CD14-positive monocyte (primary cell): Measurements from ENCODE around the gene DNAJB12. TPM values are rescaled to one million over a fixed set of nuclear protein-coding genes. Genes with fewer than 3 reads are reported as not detected.

Experiments used
- DNase-seq, 3 donors: peaks; one replicate each; pipeline ENCODE4 v3.0.0-alpha.2; 2011 to 2022
- H2AFZ ChIP-seq: 2 replicates; pipeline ENCODE4 v1.6.0; 2012; ENCODE audit warnings: mild to moderate bottlenecking, low read depth, low read length, inconsistent platforms; ENCODE audit not compliant: insufficient read depth, poor library complexity, severe bottlenecking
- H3K27ac ChIP-seq, 2 donors: 1 replicate in 1 of 2; 2 replicates in 1 of 2; pipeline ENCODE4 v1.5.1; 2012 to 2013; ENCODE audit warnings: low read length in 2 of 2, control low read depth in 1 of 2, inconsistent platforms in 1 of 2, low read depth in 1 of 2, mild to moderate bottlenecking in 1 of 2
- H3K27me3 ChIP-seq, 2 donors: one replicate each; pipeline versions ENCODE4 v1.6.0 to v1.6.1; 2011 to 2013; ENCODE audit warnings: low read length in 2 of 2; ENCODE audit not compliant: control insufficient read depth in 2 of 2, insufficient read depth in 2 of 2
- H3K36me3 ChIP-seq, 2 donors: replicated peaks in 1 of 2; 1 replicate in 1 of 2; 2 replicates in 1 of 2; pipeline versions ENCODE4 v1.5.1 to v1.6.1; 2012 to 2013; ENCODE audit warnings: low read length in 2 of 2, control low read depth in 1 of 2, inconsistent platforms in 1 of 2, mild to moderate bottlenecking in 1 of 2; ENCODE audit not compliant: insufficient read depth in 2 of 2, control insufficient read depth in 1 of 2
- H3K4me1 ChIP-seq, 2 donors: 1 replicate in 1 of 2; 2 replicates in 1 of 2; pipeline versions ENCODE4 v1.5.1 to v1.6.1; 2012 to 2013; ENCODE audit warnings: low read length in 2 of 2, control low read depth in 1 of 2, inconsistent platforms in 1 of 2, mild to moderate bottlenecking in 1 of 2, moderate library complexity in 1 of 2; ENCODE audit not compliant: insufficient read depth in 2 of 2, control insufficient read depth in 1 of 2
- H3K4me2 ChIP-seq: replicated peaks from 2 replicates; pipeline ENCODE3; 2012; ENCODE audit warnings: low read length, moderate library complexity, mild to moderate bottlenecking; ENCODE audit not compliant: poor library complexity, severe bottlenecking; ENCODE audit errors: extremely low read depth
- H3K4me3 ChIP-seq, 3 experiments: fragments of 200-600 bp in 1 of 3; sonication (generic) in 1 of 3; replicated peaks in 1 of 3; 1 replicate in 2 of 3; 2 replicates in 1 of 3; pipeline ENCODE4 v1.5.1; 2011 to 2013; ENCODE audit warnings: low read length in 3 of 3, mild to moderate bottlenecking in 3 of 3, control low read depth in 2 of 3, low read depth in 2 of 3, inconsistent platforms in 1 of 3, moderate library complexity in 1 of 3
- H3K79me2 ChIP-seq: 2 replicates; pipeline ENCODE4 v1.6.0; 2012; ENCODE audit warnings: mild to moderate bottlenecking, control low read depth, inconsistent platforms, low read length, moderate library complexity; ENCODE audit not compliant: insufficient read depth
- H3K9ac ChIP-seq: 2 replicates; pipeline ENCODE4 v1.6.0; 2017; ENCODE audit warnings: low read length, mild to moderate bottlenecking; ENCODE audit not compliant: insufficient read depth, poor library complexity, severe bottlenecking
- H3K9me3 ChIP-seq, 2 donors: replicated peaks in 1 of 2; 1 replicate in 1 of 2; 2 replicates in 1 of 2; pipeline versions ENCODE4 v1.5.1 to v1.6.1; 2012 to 2013; ENCODE audit warnings: low read length in 2 of 2, control low read depth in 1 of 2; ENCODE audit not compliant: control insufficient read depth in 1 of 2, insufficient read depth in 1 of 2
- H4K20me1 ChIP-seq: 2 replicates; pipeline ENCODE4 v1.6.0; 2012; ENCODE audit warnings: mild to moderate bottlenecking, low read length, control low read depth, moderate library complexity; ENCODE audit not compliant: insufficient read depth
- H3K27ac Mint-ChIP-seq, 7 donors: one replicate each; pipeline ENCODE4 v1.8.0; 2020; ENCODE audit warnings: mild to moderate bottlenecking in 7 of 7, mixed read lengths in 7 of 7, moderate library complexity in 6 of 7, inconsistent platforms in 2 of 7
- H3K27me3 Mint-ChIP-seq, 3 donors: one replicate each; pipeline ENCODE4 v1.8.0; 2021 to 2022; ENCODE audit warnings: low read depth in 3 of 3, mild to moderate bottlenecking in 3 of 3, mixed read lengths in 3 of 3, moderate library complexity in 3 of 3, inconsistent platforms in 1 of 3
- H3K36me3 Mint-ChIP-seq, 2 donors: one replicate each; pipeline ENCODE4 v1.8.0; 2020; ENCODE audit warnings: mixed read lengths in 2 of 2, inconsistent platforms in 1 of 2, mild to moderate bottlenecking in 1 of 2
- H3K4me1 Mint-ChIP-seq: one replicate; pipeline ENCODE4 v1.8.0; 2020; ENCODE audit warnings: mild to moderate bottlenecking, mixed read lengths
- H3K4me3 Mint-ChIP-seq, 2 donors: one replicate each; pipeline ENCODE4 v1.8.0; 2020; ENCODE audit warnings: mild to moderate bottlenecking in 2 of 2, mixed read lengths in 2 of 2, moderate library complexity in 1 of 2
- H3K9me3 Mint-ChIP-seq, 7 donors: one replicate each; pipeline ENCODE4 v1.8.0; 2020 to 2022; ENCODE audit warnings: mixed read lengths in 7 of 7, mild to moderate bottlenecking in 6 of 7, moderate library complexity in 6 of 7, inconsistent platforms in 2 of 7
- WGBS: methylation state at CpG from one replicate; pipeline ENCODE4 v1.1.5; 2013; ENCODE audit warnings: missing lambda C conversion rate; ENCODE audit not compliant: insufficient coverage; 5-methylcytosine and 5-hydroxymethylcytosine counted together
- intact Hi-C, 2 donors: fragments of 100-400 bp; cut with micrococcal nuclease; formaldehyde crosslinking; loops; one replicate each; pipeline versions ENCODE4 v1.15.0 to v1.15.1; 2023
- polyA plus RNA-seq, 3 donors: library from polyadenylated mRNA; depleted of rRNA in 1 of 3; unstranded in 2 of 3; stranded (reverse) in 1 of 3; fragments of 300-500 nt in 2 of 3; fragments of >200 nt in 1 of 3; fragmentation: Illumina TruSeq in 2 of 3; gene quantifications; 1 replicate in 2 of 3; 2 replicates in 1 of 3; pipeline ENCODE4 v1.2.3, GENCODE V29; 2012 to 2021
- TF ChIP-seq, protein P1 (sequence below): fragments of 200-600 bp; IDR thresholded peaks from one replicate; pipeline ENCODE4 v1.8.0; 2022; ENCODE audit warnings: antibody characterized with exemption, mild to moderate bottlenecking

The DNAJB12 gene
- polyA plus RNA-seq, 3 donors = 26.5 to 42.5 (median 37.9) TPM

DNA sequence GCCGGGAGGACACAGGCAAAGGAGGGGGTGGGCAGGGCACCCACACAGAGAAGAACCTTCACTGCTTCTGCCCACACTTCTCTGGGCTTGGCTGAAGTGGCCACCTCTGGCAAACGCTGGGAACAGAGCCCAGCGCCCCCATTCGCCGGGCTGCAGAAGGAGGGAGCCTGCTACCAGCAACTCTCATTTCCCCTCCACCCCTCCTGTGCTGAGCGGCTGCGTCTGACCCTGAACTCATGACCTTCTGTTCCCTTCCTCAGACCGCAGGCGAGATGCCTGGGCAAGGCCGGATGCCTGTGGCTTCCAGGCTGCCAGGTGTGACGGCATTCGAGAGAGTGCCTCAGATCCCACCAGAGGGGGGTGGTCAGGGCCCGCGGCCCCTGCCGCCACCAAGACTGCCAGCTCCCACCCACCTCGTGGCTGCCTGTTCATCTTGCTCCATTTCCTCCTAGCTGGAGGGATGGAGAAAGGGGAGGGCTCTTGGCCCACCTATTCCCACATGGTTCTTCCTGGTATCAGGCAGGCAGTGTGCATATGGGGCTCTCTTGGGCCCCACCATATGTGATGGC, 19.8 kb downstream of the DNAJB12 start:
- intact Hi-C loops = loop anchor here (5.0 to 10.0 kb wide), 5 partner anchors 38 to 200 kb away; partner anchors contain the start of genes ANAPC16 (in 1 of the 2), ASCC1 (in 1 of the 2) and DDIT4 (in 1 of the 2)
- Histone ChIP-seq H3K9ac (peak overlapping the region; percentile 40), H2AFZ (no peak overlapping the region)

DNA sequence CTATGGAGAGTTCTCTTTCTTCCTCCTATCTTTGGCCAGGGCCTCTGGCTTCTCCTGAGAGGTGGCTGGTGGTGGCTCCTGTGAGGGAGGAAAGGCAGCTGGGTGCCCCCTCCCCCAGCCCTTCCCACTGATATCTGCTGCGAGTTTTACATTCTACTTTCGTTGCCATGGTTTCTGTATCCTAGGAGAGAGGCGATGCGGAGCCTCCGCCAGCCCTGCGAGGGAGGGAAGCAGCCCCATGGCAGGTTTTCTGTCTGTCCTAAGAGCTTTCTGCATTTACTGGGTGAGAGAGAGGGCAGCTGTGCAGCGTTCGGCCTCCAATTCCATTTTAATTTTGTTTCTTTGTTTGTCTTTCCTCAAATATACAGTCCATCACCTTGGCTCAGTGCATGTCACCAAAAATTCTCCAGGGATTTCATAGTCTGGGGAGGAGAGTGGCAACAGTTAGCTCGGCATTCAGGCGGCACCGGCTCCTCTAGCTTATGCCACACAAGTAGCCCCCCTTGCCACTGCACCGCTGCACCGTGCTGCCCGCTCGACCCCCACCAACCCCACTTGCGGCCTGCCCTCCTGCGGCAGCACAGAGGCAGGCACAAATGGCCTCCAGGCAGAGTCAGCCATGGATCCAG, 20.4 kb downstream of the DNAJB12 start:
- Histone ChIP-seq H3K27ac (peak overlapping the region; percentile 14 to 64), H3K9me3 (no peaks in the 10 kb centered on the region), H2AFZ (no peak overlapping the region), H3K79me2 (peaks cover 6% of the 10 kb centered on the region), H3K9ac (no peak overlapping the region), H4K20me1 (peaks cover 12% of the 10 kb centered on the region), H3K27me3 (no peaks in the 10 kb centered on the region), H3K4me2 (peak overlapping the region; percentile 36), H3K4me1 (peaks cover 73 to 76% of the 10 kb centered on the region in 2 donors), H3K4me3 (no peak overlapping the region), H3K36me3 (peaks cover 36 to 51% of the 10 kb centered on the region in 2 donors)
- peaks cover 0 to 5% (median 0%) of the 10 kb centered on the region in 3 donors for H3K27me3 Mint-ChIP-seq
- 49% methylated on average over 4 of the region's 17 CpGs for WGBS
- peak in 1 of 3 donors; percentile 17 for DNase-seq
- no peaks in the 10 kb centered on the region for H3K9me3 Mint-ChIP-seq
- TF ChIP-seq, protein P1, sequence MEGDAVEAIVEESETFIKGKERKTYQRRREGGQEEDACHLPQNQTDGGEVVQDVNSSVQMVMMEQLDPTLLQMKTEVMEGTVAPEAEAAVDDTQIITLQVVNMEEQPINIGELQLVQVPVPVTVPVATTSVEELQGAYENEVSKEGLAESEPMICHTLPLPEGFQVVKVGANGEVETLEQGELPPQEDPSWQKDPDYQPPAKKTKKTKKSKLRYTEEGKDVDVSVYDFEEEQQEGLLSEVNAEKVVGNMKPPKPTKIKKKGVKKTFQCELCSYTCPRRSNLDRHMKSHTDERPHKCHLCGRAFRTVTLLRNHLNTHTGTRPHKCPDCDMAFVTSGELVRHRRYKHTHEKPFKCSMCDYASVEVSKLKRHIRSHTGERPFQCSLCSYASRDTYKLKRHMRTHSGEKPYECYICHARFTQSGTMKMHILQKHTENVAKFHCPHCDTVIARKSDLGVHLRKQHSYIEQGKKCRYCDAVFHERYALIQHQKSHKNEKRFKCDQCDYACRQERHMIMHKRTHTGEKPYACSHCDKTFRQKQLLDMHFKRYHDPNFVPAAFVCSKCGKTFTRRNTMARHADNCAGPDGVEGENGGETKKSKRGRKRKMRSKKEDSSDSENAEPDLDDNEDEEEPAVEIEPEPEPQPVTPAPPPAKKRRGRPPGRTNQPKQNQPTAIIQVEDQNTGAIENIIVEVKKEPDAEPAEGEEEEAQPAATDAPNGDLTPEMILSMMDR = no peak
- peaks cover 78% of the 10 kb centered on the region for H3K4me1 Mint-ChIP-seq
- H3K4me3 Mint-ChIP-seq = no peak overlapping the region
- peaks cover 45 to 55% of the 10 kb centered on the region in 2 donors for H3K36me3 Mint-ChIP-seq
- intact Hi-C loops = loop anchor here (5.0 to 10.0 kb wide), 3 partner anchors 37 to 200 kb away; partner anchors contain the start of gene DDIT4 (in 1 of the 2)
- peak overlapping the region; percentile 59 to 94 (median 87) for H3K27ac Mint-ChIP-seq

More for the DNA sequence above, 19.8 kb downstream of the DNAJB12 start:
- DNase-seq = peak; percentile 67 to 78 (median 74)
- Mint-ChIP-seq H3K4me3 (peak overlapping the region in 1 of 2 donors; percentile 30), H3K27me3 (peaks cover 0 to 3% (median 0%) of the 10 kb centered on the region in 3 donors), H3K4me1 (peaks cover 72% of the 10 kb centered on the region), H3K36me3 (peaks cover 48 to 61% of the 10 kb centered on the region in 2 donors), H3K27ac (peak overlapping the region in 6 of 7 donors; percentile 76 to 94 (median 88)), H3K9me3 (no peaks in the 10 kb centered on the region)
- Histone ChIP-seq H3K79me2 (peaks cover 6% of the 10 kb centered on the region), H3K9me3 (no peaks in the 10 kb centered on the region), H3K27ac (peak overlapping the region; percentile 14 to 64), H3K4me1 (peaks cover 67 to 70% of the 10 kb centered on the region in 2 donors), H3K4me2 (peak overlapping the region; percentile 36), H3K27me3 (no peaks in the 10 kb centered on the region), H3K36me3 (peaks cover 41 to 57% of the 10 kb centered on the region in 2 donors), H3K4me3 (peak overlapping the region in 1 of 3 experiments; percentile 31), H4K20me1 (peaks cover 13% of the 10 kb centered on the region)
- WGBS = 4% methylated on average over 13 of the region's 16 CpGs
- TF ChIP-seq, protein P1 = peak; percentile 28
